Natural killer cell (primary cell): Measurements from ENCODE around the gene HOXB5. TPM values are rescaled to one million over a fixed set of nuclear protein-coding genes. Genes with fewer than 3 reads are reported as not detected.

Experiments
- ATAC-seq, 3 donors: fragments of 150-1000 bp in 2 of 3; fragments of 200-7000 bp in 1 of 3; cut with Tn5 transposase; 1 replicate in 1 of 3; 2 replicates in 2 of 3; pipeline ENCODE4 v1.10.0; 2021; ENCODE audit warnings: mild to moderate bottlenecking in 2 of 3, moderate library complexity in 2 of 3
- DNase-seq, 2 donors: peaks; one replicate each; pipeline versions ENCODE4 v3.0.0 to v3.0.0-alpha.2; 2013 to 2021; ENCODE audit warnings: mixed read lengths in 1 of 2
- H3K27ac ChIP-seq: one replicate; pipeline ENCODE4 v1.5.1; 2013; ENCODE audit warnings: mild to moderate bottlenecking, low read length
- H3K27me3 ChIP-seq: one replicate; pipeline ENCODE4 v1.6.1; 2013; ENCODE audit warnings: low read length; ENCODE audit not compliant: control insufficient read depth, insufficient read depth
- H3K36me3 ChIP-seq: one replicate; pipeline ENCODE4 v1.6.1; 2013; ENCODE audit warnings: low read length; ENCODE audit not compliant: control insufficient read depth, insufficient read depth
- H3K4me1 ChIP-seq: one replicate; pipeline ENCODE4 v1.6.1; 2013; ENCODE audit warnings: low read length; ENCODE audit not compliant: control insufficient read depth, insufficient read depth
- H3K4me3 ChIP-seq: one replicate; pipeline ENCODE4 v1.5.1; 2013; ENCODE audit warnings: low read length
- H3K9me3 ChIP-seq: one replicate; pipeline ENCODE4 v1.6.1; 2013; ENCODE audit warnings: low read length; ENCODE audit not compliant: control insufficient read depth, insufficient read depth
- H3K27ac Mint-ChIP-seq, 2 donors: one replicate each; pipeline ENCODE4 v1.8.0; 2022; ENCODE audit warnings: mild to moderate bottlenecking in 2 of 2, mixed read lengths in 2 of 2, moderate library complexity in 1 of 2
- H3K27me3 Mint-ChIP-seq, 2 donors: one replicate each; pipeline ENCODE4 v1.8.0; 2022; ENCODE audit warnings: low read depth in 2 of 2, mixed read lengths in 2 of 2
- H3K36me3 Mint-ChIP-seq: one replicate; pipeline ENCODE4 v1.8.0; 2022; ENCODE audit warnings: mixed read lengths
- H3K4me1 Mint-ChIP-seq, 2 donors: one replicate each; pipeline ENCODE4 v1.8.0; 2022; ENCODE audit warnings: mixed read lengths in 2 of 2
- H3K4me3 Mint-ChIP-seq: one replicate; pipeline ENCODE4 v1.8.0; 2022; ENCODE audit warnings: mild to moderate bottlenecking, moderate library complexity, mixed read lengths
- H3K9me3 Mint-ChIP-seq, 2 donors: one replicate each; pipeline ENCODE4 v1.8.0; 2022; ENCODE audit warnings: mixed read lengths in 2 of 2
- WGBS: methylation state at CpG from one replicate; pipeline ENCODE4 v1.1.7; 2013; ENCODE audit warnings: missing lambda C conversion rate; ENCODE audit not compliant: insufficient coverage; 5-methylcytosine and 5-hydroxymethylcytosine counted together
- intact Hi-C: fragments of 100-400 bp; cut with micrococcal nuclease; formaldehyde crosslinking; loops from one replicate; pipeline ENCODE4 v1.14.2; 2022
- total RNA-seq, 4 donors: library from RNA; stranded (reverse); fragments of 120-200 nt in 1 of 4; gene quantifications; one replicate each; pipeline versions ENCODE4 v1.2.3 to v1.2.4, GENCODE V29; 2013 to 2022
- TF ChIP-seq, protein P1 (sequence below): fragments of 200-600 bp; IDR thresholded peaks from one replicate; pipeline ENCODE4 v1.8.0; 2022; ENCODE audit warnings: antibody characterized with exemption

Gene HOXB5
- total RNA-seq, 3 donors from 2014 or later (not counting 1 experiment from before 2014, with no cell fraction given): not detected

GRCh38 chr17:48551596-48552465 is 41.7 kb downstream of the HOXB5 start:
- no peaks in the 10 kb centered on the region for H3K9me3 ChIP-seq
- H3K4me3 ChIP-seq: no peak overlapping the region
- H3K27ac Mint-ChIP-seq: no peak overlapping the region
- no peaks in the 10 kb centered on the region for H3K9me3 Mint-ChIP-seq
- intact Hi-C loops: no loop called here
- TF ChIP-seq, protein P1, sequence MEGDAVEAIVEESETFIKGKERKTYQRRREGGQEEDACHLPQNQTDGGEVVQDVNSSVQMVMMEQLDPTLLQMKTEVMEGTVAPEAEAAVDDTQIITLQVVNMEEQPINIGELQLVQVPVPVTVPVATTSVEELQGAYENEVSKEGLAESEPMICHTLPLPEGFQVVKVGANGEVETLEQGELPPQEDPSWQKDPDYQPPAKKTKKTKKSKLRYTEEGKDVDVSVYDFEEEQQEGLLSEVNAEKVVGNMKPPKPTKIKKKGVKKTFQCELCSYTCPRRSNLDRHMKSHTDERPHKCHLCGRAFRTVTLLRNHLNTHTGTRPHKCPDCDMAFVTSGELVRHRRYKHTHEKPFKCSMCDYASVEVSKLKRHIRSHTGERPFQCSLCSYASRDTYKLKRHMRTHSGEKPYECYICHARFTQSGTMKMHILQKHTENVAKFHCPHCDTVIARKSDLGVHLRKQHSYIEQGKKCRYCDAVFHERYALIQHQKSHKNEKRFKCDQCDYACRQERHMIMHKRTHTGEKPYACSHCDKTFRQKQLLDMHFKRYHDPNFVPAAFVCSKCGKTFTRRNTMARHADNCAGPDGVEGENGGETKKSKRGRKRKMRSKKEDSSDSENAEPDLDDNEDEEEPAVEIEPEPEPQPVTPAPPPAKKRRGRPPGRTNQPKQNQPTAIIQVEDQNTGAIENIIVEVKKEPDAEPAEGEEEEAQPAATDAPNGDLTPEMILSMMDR: no peak
- H3K4me1 Mint-ChIP-seq: peaks cover 34 to 48% of the 10 kb centered on the region in 2 donors
- H3K36me3 ChIP-seq: peaks cover 2% of the 10 kb centered on the region
- no peak overlapping the region for H3K27ac ChIP-seq
- ATAC-seq (no peak), DNase-seq (no peak)
- 93% methylated on average over 47 of the region's 47 CpGs for WGBS
- no peak overlapping the region for H3K4me3 Mint-ChIP-seq
- no peaks in the 10 kb centered on the region for H3K27me3 ChIP-seq
- H3K4me1 ChIP-seq: peaks cover 33% of the 10 kb centered on the region
- peaks cover 0 to 9% of the 10 kb centered on the region in 2 donors for H3K27me3 Mint-ChIP-seq
- no peaks in the 10 kb centered on the region for H3K36me3 Mint-ChIP-seq

- Mint-ChIP-seq H3K27ac (no peak overlapping the region), H3K27me3 (peaks cover 0 to 10% of the 10 kb centered on the region in 2 donors), H3K4me3 (no peak overlapping the region), H3K4me1 (peaks cover 41 to 47% of the 10 kb centered on the region in 2 donors), H3K9me3 (no peaks in the 10 kb centered on the region), H3K36me3 (no peaks in the 10 kb centered on the region)
- H3K4me3 ChIP-seq: no peak overlapping the region
- intact Hi-C loops: no loop called here
- no peaks in the 10 kb centered on the region for H3K9me3 ChIP-seq
- TF ChIP-seq, protein P1: no peak
- no peaks in the 10 kb centered on the region for H3K27me3 ChIP-seq
- no peak for DNase-seq
- peaks cover 38% of the 10 kb centered on the region for H3K4me1 ChIP-seq
- ATAC-seq: no peak
- 98% methylated on average over 18 of the region's 19 CpGs for WGBS
- peaks cover 2% of the 10 kb centered on the region for H3K36me3 ChIP-seq
- no peak overlapping the region for H3K27ac ChIP-seq
These were observed 42.4 kb downstream of the HOXB5 start for GRCh38 chr17:48551214-48551555.

GRCh38 chr17:48550502-48551213 is 42.9 kb downstream of the HOXB5 start:
- 96% methylated on average over 70 of the region's 70 CpGs for WGBS
- Mint-ChIP-seq H3K36me3 (no peaks in the 10 kb centered on the region), H3K4me1 (peaks cover 40 to 47% of the 10 kb centered on the region in 2 donors), H3K27ac (no peak overlapping the region), H3K9me3 (no peaks in the 10 kb centered on the region), H3K27me3 (peaks cover 0 to 8% of the 10 kb centered on the region in 2 donors), H3K4me3 (no peak overlapping the region)
- peaks cover 34% of the 10 kb centered on the region for H3K4me1 ChIP-seq
- TF ChIP-seq, protein P1: no peak
- no peaks in the 10 kb centered on the region for H3K27me3 ChIP-seq
- no peaks in the 10 kb centered on the region for H3K9me3 ChIP-seq
- ATAC-seq (no peak), DNase-seq (no peak)
- no peak overlapping the region for H3K27ac ChIP-seq
- H3K36me3 ChIP-seq: peaks cover 2% of the 10 kb centered on the region
- no peak overlapping the region for H3K4me3 ChIP-seq
- intact Hi-C loops: no loop called here
